ENCODE data around the gene TMEM167B. TPM values are rescaled to one million over a fixed set of nuclear protein-coding genes. Genes with fewer than 3 reads are reported as not detected.

The TMEM167B gene
- total and polyA plus RNA-seq, 2 of the 4 experiments (the other 2 are of a cell fraction) = 21.6 to 32.1 TPM

DNA sequence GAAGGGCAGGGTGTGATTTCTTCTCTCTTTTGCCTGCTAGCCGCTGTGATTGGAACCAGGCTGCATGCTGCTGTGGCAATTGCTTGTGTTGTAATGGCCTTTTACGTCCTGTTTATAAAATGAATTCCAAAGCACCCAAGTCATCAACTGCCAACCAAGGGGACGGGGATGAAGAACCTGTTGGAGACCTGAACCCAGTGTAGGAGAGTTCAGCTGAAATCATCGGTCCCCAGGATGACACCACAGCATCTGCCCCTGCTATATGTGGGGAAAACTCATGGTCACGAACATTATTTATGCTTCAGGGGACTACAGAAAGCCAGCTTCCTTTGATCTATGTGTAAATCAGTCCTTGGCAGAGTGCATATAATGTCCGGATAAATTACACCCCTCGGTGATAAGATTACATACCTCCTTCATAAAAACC is 3.8 kb downstream of the TMEM167B start:
- Histone ChIP-seq H3K27me3 (ENCODE audit: control insufficient read depth, insufficient read depth, low read length) (no peaks in the 10 kb centered on the region), H2BK20ac (ENCODE audit: low read depth, low read length) (peak overlapping the region; percentile 53), H3K4me2 (ENCODE audit: low read depth, low read length) (peak overlapping the region; percentile 69), H3K18ac (ENCODE audit: low read depth, low read length) (peak overlapping the region; percentile 10; the same call in 1 of the 2 replicates), H3K4me3 (ENCODE audit: insufficient read depth, low read depth, low read length) (no peak overlapping the region), H3K14ac (replicated peaks; ENCODE audit: low read depth, low read length) (peak overlapping the region; percentile 2), H3K9ac (ENCODE audit: low read depth, low read length) (peak overlapping the region; percentile 13; the same call in 1 of the 2 replicates), H3K9me1 (ENCODE audit: insufficient read depth, low read length) (no peaks in the 10 kb centered on the region; the same call in 1 of the 2 replicates), H2BK120ac (ENCODE audit: low read depth, low read length) (peak overlapping the region; percentile 78), H3K27ac (ENCODE audit: insufficient read depth, low read length) (peak overlapping the region; percentile 66), H2BK15ac (ENCODE audit: low read depth, low read length) (peak overlapping the region; percentile 71; the same call in 2 of the 3 replicates), H3K9me3 (ENCODE audit: control insufficient read depth, insufficient read depth, low read length) (no peaks in the 10 kb centered on the region), H3K23ac (ENCODE audit: low read depth, low read length) (peak overlapping the region; percentile 32), H4K20me1 (ENCODE audit: insufficient read depth, low read length) (no peaks in the 10 kb centered on the region), H2AK5ac (ENCODE audit: low read depth, low read length) (peak overlapping the region; percentile 65), H4K8ac (ENCODE audit: low read depth in 2 of 2, low read length in 2 of 2) (peak overlapping the region; percentile 42 to 83), H3K79me1 (ENCODE audit: low read depth in 1 of 2, low read length in 2 of 2) (peaks cover 26 to 50% of the 10 kb centered on the region in 2 experiments), H4K91ac (ENCODE audit: insufficient read depth, low read depth, low read length) (peak overlapping the region; percentile 73), H4K5ac (ENCODE audit: low read depth, low read length) (peak overlapping the region; percentile 45; the same call in 1 of the 2 replicates), H3K56ac (ENCODE audit: extremely low read depth, insufficient read depth, low read length) (peak overlapping the region; percentile 82), H2AK9ac (replicated peaks; ENCODE audit: low read depth, low read length, poor library complexity) (peak overlapping the region; percentile 79), H3K4ac (ENCODE audit: low read depth, low read length) (peak overlapping the region; percentile 75), H3K36me3 (ENCODE audit: control insufficient read depth, insufficient read depth, low read length) (peaks cover 3% of the 10 kb centered on the region; the same call in 1 of the 2 replicates), H2AFZ (replicated peaks; ENCODE audit: low read length, poor library complexity) (peak overlapping the region; percentile 16), H2BK5ac (ENCODE audit: low read depth, low read length, poor library complexity, severe bottlenecking) (peak overlapping the region; percentile 72), H3K4me1 (ENCODE audit: control insufficient read depth, insufficient read depth, low read length) (peaks cover 8% of the 10 kb centered on the region; the same call in 1 of the 2 replicates)
- ATAC-seq (ENCODE audit: low read depth) (peak; percentile 12), DNase-seq (peak; percentile 87)
- TF ChIP-seq CEBPB (IDR thresholded peaks at IDR 0.05; ENCODE audit: low read depth, low read length) (peak; percentile 91), CHD1 (IDR thresholded peaks at IDR 0.05; ENCODE audit: low read depth, low read length) (no peak), MAFK (IDR thresholded peaks at IDR 0.05; ENCODE audit: low read depth, low read length) (no peak), RAD21 (IDR thresholded peaks at IDR 0.05; ENCODE audit: low read length) (no peak), FOS (IDR thresholded peaks at IDR 0.05; ENCODE audit: low read depth, low read length) (peak; percentile 50; the same call in 1 of the 2 replicates), MAZ (IDR thresholded peaks at IDR 0.05; ENCODE audit: borderline replicate concordance, low read depth, low read length) (no peak)
- intact Hi-C loops (cut with micrococcal nuclease) (no loop called here), dilution Hi-C loops (cut with HindIII; ENCODE audit: low sequenced_read_pairs, unreplicated experiment) (no loop called here), in situ Hi-C loops (cut with MboI; ENCODE audit: low sequenced_read_pairs) (no loop called here)
- BruUV-seq (replicated peaks) = no TSS peak
- ChIA-PET CTCF (no interaction called here), POLR2A (ENCODE audit: unreplicated experiment) (interaction anchor here (0.7 kb wide), 1 partner anchor 26 kb away, joined by 3 read pairs; no protein-coding TSS in a partner anchor)
- 50% methylated on average over 1 of the region's 7 CpGs; no CpG with 5 or more reads in 1 of the 2 experiments for WGBS, 2 experiments (ENCODE audit: extremely low coverage in 2 of 2, insufficient read length in 1 of 2)
